PC-9 (cell line): ENCODE measurements around the gene IYD. TPM values are rescaled to one million over a fixed set of nuclear protein-coding genes. Genes with fewer than 3 reads are reported as not detected.

Source experiments
- BruUV-seq: library from RNA; stranded (reverse); fragments of 400-500 nt; replicated peaks from 2 replicates; lab custom pipeline; 2021; lab: Mats Ljungman, UMichigan
- CTCF ChIA-PET: fragments of 300-600 bp; sonication (Branson Sonifier 250); formaldehyde crosslinking; loops from one replicate; lab custom pipeline; 2022; ENCODE audit warnings: antibody characterized with exemption; lab: Charles Lee
- POLR2A ChIA-PET: fragments of 300-600 bp; sonication (Branson Sonifier 250); formaldehyde crosslinking; loops from one replicate; lab custom pipeline; 2022; ENCODE audit warnings: antibody characterized with exemption; ENCODE audit not compliant: unreplicated experiment; lab: Charles Lee
- DNase-seq, 2 experiments: peaks; one replicate each; pipeline versions ENCODE4 v3.0.0 to v3.0.0-alpha.2; 2015 to 2022; ENCODE audit warnings: mixed read lengths in 1 of 2
- H2AFZ ChIP-seq: fragments of 200-600 bp; sonication (generic); 2 replicates; pipeline ENCODE4 v1.8.1; 2017; ENCODE audit warnings: antibody characterized with exemption
- H3F3A ChIP-seq: fragments of 200-600 bp; sonication (generic); 2 replicates; pipeline ENCODE4 v1.8.1; 2017; ENCODE audit warnings: antibody characterized with exemption, mild to moderate bottlenecking, low read depth; ENCODE audit not compliant: insufficient read depth
- H3K27ac ChIP-seq: fragments of 200-600 bp; sonication (generic); 2 replicates; pipeline ENCODE4 v1.6.1; 2016; ENCODE audit warnings: mixed run types
- H3K27me3 ChIP-seq: fragments of 200-600 bp; sonication (generic); 2 replicates; pipeline ENCODE4 v1.6.1; 2016; ENCODE audit warnings: low read depth, mixed run types; ENCODE audit not compliant: insufficient read depth
- H3K36me3 ChIP-seq: fragments of 200-600 bp; sonication (generic); 2 replicates; pipeline ENCODE4 v1.6.1; 2016; ENCODE audit warnings: low read depth, mixed run types
- H3K4me1 ChIP-seq: fragments of 200-600 bp; sonication (generic); replicated peaks from 2 replicates; pipeline ENCODE4 v1.6.1; 2016; ENCODE audit warnings: mixed run types; ENCODE audit not compliant: insufficient read depth
- H3K4me2 ChIP-seq: fragments of 200-600 bp; sonication (generic); 2 replicates; pipeline ENCODE4 v1.6.1; 2017; ENCODE audit warnings: mixed run types
- H3K4me3 ChIP-seq: fragments of 200-600 bp; sonication (generic); 2 replicates; pipeline ENCODE4 v1.6.1; 2016; ENCODE audit warnings: mixed run types
- H3K79me2 ChIP-seq: fragments of 200-600 bp; sonication (generic); 2 replicates; pipeline ENCODE4 v1.6.1; 2017; ENCODE audit warnings: low read depth, mixed run types
- H3K9me2 ChIP-seq: fragments of 200-600 bp; sonication (generic); 2 replicates; pipeline ENCODE4 v1.8.1; 2017; ENCODE audit warnings: mild to moderate bottlenecking; ENCODE audit not compliant: insufficient read depth
- H3K9me3 ChIP-seq: fragments of 200-600 bp; sonication (generic); 2 replicates; pipeline ENCODE4 v1.8.1; 2016; ENCODE audit warnings: low read depth; ENCODE audit not compliant: insufficient read depth
- H4K20me1 ChIP-seq: fragments of 200-600 bp; sonication (generic); 2 replicates; pipeline ENCODE4 v1.8.1; 2017; ENCODE audit not compliant: insufficient read depth
- EZH2 ChIP-seq: fragments of 200-600 bp; sonication (generic); IDR thresholded peaks from 2 replicates; pipeline ENCODE4 v1.8.0; 2017; ENCODE audit warnings: antibody characterized with exemption, low read depth
- intact Hi-C: fragments of 100-400 bp; cut with micrococcal nuclease; formaldehyde crosslinking; loops from one replicate; pipeline ENCODE4 v1.10.0; 2022; ENCODE audit not compliant: unreplicated experiment
- total RNA-seq: library from RNA; stranded (reverse); gene quantifications from 2 replicates; pipeline ENCODE4 v1.2.3, GENCODE V29; 2021
- TF ChIP-seq, protein P1 (sequence below): fragments of 200-600 bp; sonication (generic); conservative IDR thresholded peaks from 2 replicates; pipeline ENCODE4 v1.6.1; 2017; ENCODE audit warnings: mixed run types, antibody characterized with exemption, mild to moderate bottlenecking, moderate library complexity

The IYD gene
- total RNA-seq, 1 experiment from 2014 or later: not detected

GRCh38 chr6:150435832-150436231 is 67.0 kb downstream of the IYD start:
- BruUV-seq: no TSS peak
- ChIA-PET CTCF (no interaction called here), POLR2A (no interaction called here)
- Histone ChIP-seq H3K4me1 (no peaks in the 10 kb centered on the region), H3K9me2 (no peaks in the 10 kb centered on the region), H3K4me2 (no peak overlapping the region), H2AFZ (no peak overlapping the region), H3K9me3 (peaks cover 5% of the 10 kb centered on the region; the same call in 1 of the 2 replicates), H3F3A (no peaks in the 10 kb centered on the region), H3K4me3 (no peak overlapping the region), H3K27me3 (no peaks in the 10 kb centered on the region), H3K27ac (no peak overlapping the region), H3K36me3 (no peaks in the 10 kb centered on the region), H4K20me1 (no peaks in the 10 kb centered on the region), H3K79me2 (no peaks in the 10 kb centered on the region)
- DNase-seq: no peak
- intact Hi-C loops: no loop called here
- TF ChIP-seq, protein P1, sequence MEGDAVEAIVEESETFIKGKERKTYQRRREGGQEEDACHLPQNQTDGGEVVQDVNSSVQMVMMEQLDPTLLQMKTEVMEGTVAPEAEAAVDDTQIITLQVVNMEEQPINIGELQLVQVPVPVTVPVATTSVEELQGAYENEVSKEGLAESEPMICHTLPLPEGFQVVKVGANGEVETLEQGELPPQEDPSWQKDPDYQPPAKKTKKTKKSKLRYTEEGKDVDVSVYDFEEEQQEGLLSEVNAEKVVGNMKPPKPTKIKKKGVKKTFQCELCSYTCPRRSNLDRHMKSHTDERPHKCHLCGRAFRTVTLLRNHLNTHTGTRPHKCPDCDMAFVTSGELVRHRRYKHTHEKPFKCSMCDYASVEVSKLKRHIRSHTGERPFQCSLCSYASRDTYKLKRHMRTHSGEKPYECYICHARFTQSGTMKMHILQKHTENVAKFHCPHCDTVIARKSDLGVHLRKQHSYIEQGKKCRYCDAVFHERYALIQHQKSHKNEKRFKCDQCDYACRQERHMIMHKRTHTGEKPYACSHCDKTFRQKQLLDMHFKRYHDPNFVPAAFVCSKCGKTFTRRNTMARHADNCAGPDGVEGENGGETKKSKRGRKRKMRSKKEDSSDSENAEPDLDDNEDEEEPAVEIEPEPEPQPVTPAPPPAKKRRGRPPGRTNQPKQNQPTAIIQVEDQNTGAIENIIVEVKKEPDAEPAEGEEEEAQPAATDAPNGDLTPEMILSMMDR: no peak
- TF ChIP-seq EZH2: no peak

DNA sequence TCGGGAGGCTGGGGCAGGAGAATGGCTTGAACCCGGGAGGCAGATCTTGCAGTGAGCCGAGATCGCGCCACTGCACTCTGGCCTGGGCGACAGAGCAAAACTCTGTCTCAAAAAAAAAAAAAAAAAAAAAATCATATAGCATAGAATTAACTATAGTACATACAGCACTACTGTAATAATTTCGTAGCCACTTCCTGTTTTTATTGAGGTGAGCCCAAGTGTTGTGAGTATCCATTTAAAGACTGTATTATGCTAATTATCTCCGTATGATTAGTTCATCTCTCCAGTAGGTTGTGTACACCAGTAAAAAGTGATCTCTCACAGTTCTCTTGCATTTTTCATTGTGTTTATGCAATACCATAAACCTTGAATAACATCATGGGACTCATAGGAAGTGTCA is 70.6 kb downstream of the IYD start:
- ChIA-PET POLR2A (no interaction called here), CTCF (no interaction called here)
- TF ChIP-seq EZH2: no peak
- TF ChIP-seq, protein P1: no peak
- Histone ChIP-seq H2AFZ (no peak overlapping the region), H3K27ac (no peak overlapping the region), H3K4me3 (no peak overlapping the region), H3K27me3 (no peaks in the 10 kb centered on the region), H3K36me3 (no peaks in the 10 kb centered on the region), H3K9me3 (peaks cover 5% of the 10 kb centered on the region; the same call in 1 of the 2 replicates), H3K9me2 (no peaks in the 10 kb centered on the region), H3K79me2 (no peaks in the 10 kb centered on the region), H4K20me1 (no peaks in the 10 kb centered on the region), H3K4me1 (no peaks in the 10 kb centered on the region), H3K4me2 (no peak overlapping the region), H3F3A (no peaks in the 10 kb centered on the region)
- no TSS peak for BruUV-seq
- DNase-seq: no peak
- intact Hi-C loops: no loop called here

DNA sequence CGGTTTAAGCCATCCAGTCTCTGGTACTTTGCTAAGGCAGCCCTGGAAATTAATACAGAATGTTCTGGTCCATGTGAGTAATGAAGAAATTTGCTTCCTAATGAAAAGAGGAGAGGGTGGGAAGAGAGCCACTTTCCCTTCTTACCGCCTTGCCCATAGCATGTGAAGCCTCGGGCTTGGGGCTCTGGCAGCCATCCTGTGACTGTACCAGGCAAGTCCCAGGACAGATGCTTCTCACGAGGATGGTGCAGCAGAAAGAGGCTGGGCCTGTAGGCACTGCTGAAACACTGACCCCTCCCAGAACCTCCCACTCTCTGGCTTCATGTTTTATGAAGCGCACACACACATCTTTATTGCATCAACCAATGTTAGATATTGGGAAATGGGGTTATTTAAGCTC is 74.8 kb downstream of the IYD start:
- no peak for DNase-seq
- H3F3A ChIP-seq: peaks cover 8% of the 10 kb centered on the region; the same call in 1 of the 2 replicates
- no peaks in the 10 kb centered on the region for H3K9me2 ChIP-seq
- intact Hi-C loops: no loop called here
- no peak for TF ChIP-seq EZH2
- TF ChIP-seq, protein P1: no peak
- H3K79me2 ChIP-seq: no peaks in the 10 kb centered on the region
- H3K4me2 ChIP-seq: no peak overlapping the region
- H3K27me3 ChIP-seq: no peaks in the 10 kb centered on the region
- no peaks in the 10 kb centered on the region for H3K36me3 ChIP-seq
- POLR2A ChIA-PET: no interaction called here
- no peak overlapping the region for H3K4me3 ChIP-seq
- no peak overlapping the region for H2AFZ ChIP-seq
- H3K4me1 ChIP-seq: peaks cover 4% of the 10 kb centered on the region; the same call in 1 of the 2 replicates
- no TSS peak for BruUV-seq
- no peak overlapping the region for H3K27ac ChIP-seq
- H4K20me1 ChIP-seq: no peaks in the 10 kb centered on the region
- CTCF ChIA-PET: no interaction called here
- H3K9me3 ChIP-seq: peaks cover 5% of the 10 kb centered on the region; the same call in 1 of the 2 replicates
